HepG2 (cell line): Measurements from ENCODE around the gene PMIS2. TPM values are rescaled to one million over a fixed set of nuclear protein-coding genes. Genes with fewer than 3 reads are reported as not detected.

ENCODE experiments used
- ASH2L ChIP-seq: fragments of 300-600, 200-600 bp; sonication (generic); IDR thresholded peaks from 2 replicates; pipeline ENCODE4 v1.7.0; 2017; ENCODE audit warnings: low read depth, mild to moderate bottlenecking, moderate library complexity, mixed read lengths, low read length; ENCODE audit not compliant: insufficient read length
- ATF7 ChIP-seq, 2 experiments: fragments of 450-650 bp in 1 of 2; sonication (generic) in 1 of 2; formaldehyde crosslinking in 1 of 2; IDR thresholded peaks; 2 replicates each; pipeline versions ENCODE4 v1.4.0 to v1.6.1; 2016 to 2020; ENCODE audit warnings: antibody characterized with exemption in 1 of 2, mild to moderate bottlenecking in 1 of 2, missing genetic modification reagents in 1 of 2
- BRCA1 ChIP-seq: sonication (generic); formaldehyde crosslinking; IDR thresholded peaks from 2 replicates; pipeline ENCODE4 v1.4.0; 2020; ENCODE audit warnings: missing genetic modification reagents
- DZIP1 ChIP-seq: sonication (generic); formaldehyde crosslinking; IDR thresholded peaks from 2 replicates; pipeline ENCODE4 v1.5.0; 2020; ENCODE audit warnings: mild to moderate bottlenecking, missing genetic modification reagents
- IRF2 ChIP-seq: IDR thresholded peaks from 2 replicates; pipeline ENCODE4 v1.6.1; 2018; ENCODE audit warnings: missing genetic modification reagents, missing compliant biosample characterization
- NFATC3 ChIP-seq: sonication (generic); formaldehyde crosslinking; IDR thresholded peaks from 2 replicates; pipeline ENCODE4 v1.5.1; 2020; ENCODE audit warnings: mild to moderate bottlenecking, missing genetic modification reagents
- NFKBIZ ChIP-seq: IDR thresholded peaks from 2 replicates; pipeline ENCODE4 v1.6.1; 2018; ENCODE audit warnings: missing genetic modification reagents, missing compliant biosample characterization
- NONO ChIP-seq, 2 experiments: fragments of 450-650 bp in 1 of 2; sonication (generic) in 1 of 2; formaldehyde crosslinking in 1 of 2; IDR thresholded peaks in 1 of 2; conservative IDR thresholded peaks in 1 of 2; 2 replicates each; pipeline versions ENCODE4 v1.6.1 to v1.8.0; 2017 to 2022; ENCODE audit warnings: mild to moderate bottlenecking in 1 of 2, missing genetic modification reagents in 1 of 2, moderate library complexity in 1 of 2
- POLR2AphosphoS5 ChIP-seq: IDR thresholded peaks from 2 replicates; pipeline ENCODE4 v1.6.1; 2012; ENCODE audit warnings: low read depth, low read length
- RCOR2 ChIP-seq: IDR thresholded peaks from 2 replicates; pipeline ENCODE4 v1.6.1; 2016; ENCODE audit warnings: missing biosample characterization, missing genetic modification reagents
- UBTF ChIP-seq: sonication (generic); formaldehyde crosslinking; IDR thresholded peaks from 2 replicates; pipeline ENCODE4 v1.4.0; 2020; ENCODE audit warnings: mild to moderate bottlenecking, missing genetic modification reagents
- ZBTB3 ChIP-seq: sonication (generic); formaldehyde crosslinking; IDR thresholded peaks from 2 replicates; pipeline ENCODE4 v1.4.0; 2020; ENCODE audit warnings: low read depth, mild to moderate bottlenecking, moderate library complexity, missing genetic modification reagents, borderline replicate concordance
- ZNF281 ChIP-seq: sonication (generic); formaldehyde crosslinking; IDR thresholded peaks from 2 replicates; pipeline ENCODE4 v1.4.0; 2020; ENCODE audit warnings: missing genetic modification reagents, borderline replicate concordance
- ZNF629 ChIP-seq: sonication (generic); formaldehyde crosslinking; conservative IDR thresholded peaks from 2 replicates; pipeline ENCODE4 v1.5.0; 2020; ENCODE audit warnings: missing genetic modification reagents
- ZNF761 ChIP-seq: sonication (generic); formaldehyde crosslinking; conservative IDR thresholded peaks from 2 replicates; pipeline ENCODE4 v1.4.0; 2020; ENCODE audit warnings: mild to moderate bottlenecking, missing genetic modification reagents
- ZNF781 ChIP-seq: sonication (generic); formaldehyde crosslinking; IDR thresholded peaks from 2 replicates; pipeline ENCODE4 v1.5.1; 2020; ENCODE audit warnings: borderline replicate concordance, mild to moderate bottlenecking, missing genetic modification reagents; ENCODE audit errors: not compliant biosample characterization
- polyA plus RNA-seq, 8 experiments: library from polyadenylated mRNA; depleted of rRNA in 3 of 8; stranded (reverse) in 7 of 8; unstranded in 1 of 8; fragments of >200 nt; fragmentation: Illumina TruSeq in 4 of 8; extraction: Trizol in 4 of 8; gene quantifications; 2 replicates each; pipeline versions ENCODE4 v1.2.1 to v1.2.3, GENCODE V29; 2011 to 2016; ENCODE audit warnings: low read depth in 4 of 8, missing spikeins in 1 of 8, mixed read lengths in 1 of 8; ENCODE audit not compliant: insufficient read depth in 1 of 8
- total RNA-seq, 5 experiments: library from RNA; depleted of rRNA; stranded (reverse); fragments of >200 nt; fragmentation: Illumina TruSeq; extraction: Trizol; gene quantifications; 2 replicates each; pipeline ENCODE4 v1.2.3, GENCODE V29; 2016; ENCODE audit warnings: low read depth in 1 of 5
- TF ChIP-seq, protein P1 (sequence below): sonication (generic); formaldehyde crosslinking; IDR thresholded peaks from 2 replicates; pipeline ENCODE4 v1.5.0; 2020; ENCODE audit warnings: missing genetic modification reagents

PMIS2 gene
- total and polyA plus RNA-seq, 2 of the 13 experiments (the other 11 are each of a cell fraction or from before 2014, with no cell fraction given) = not detected

DNA sequence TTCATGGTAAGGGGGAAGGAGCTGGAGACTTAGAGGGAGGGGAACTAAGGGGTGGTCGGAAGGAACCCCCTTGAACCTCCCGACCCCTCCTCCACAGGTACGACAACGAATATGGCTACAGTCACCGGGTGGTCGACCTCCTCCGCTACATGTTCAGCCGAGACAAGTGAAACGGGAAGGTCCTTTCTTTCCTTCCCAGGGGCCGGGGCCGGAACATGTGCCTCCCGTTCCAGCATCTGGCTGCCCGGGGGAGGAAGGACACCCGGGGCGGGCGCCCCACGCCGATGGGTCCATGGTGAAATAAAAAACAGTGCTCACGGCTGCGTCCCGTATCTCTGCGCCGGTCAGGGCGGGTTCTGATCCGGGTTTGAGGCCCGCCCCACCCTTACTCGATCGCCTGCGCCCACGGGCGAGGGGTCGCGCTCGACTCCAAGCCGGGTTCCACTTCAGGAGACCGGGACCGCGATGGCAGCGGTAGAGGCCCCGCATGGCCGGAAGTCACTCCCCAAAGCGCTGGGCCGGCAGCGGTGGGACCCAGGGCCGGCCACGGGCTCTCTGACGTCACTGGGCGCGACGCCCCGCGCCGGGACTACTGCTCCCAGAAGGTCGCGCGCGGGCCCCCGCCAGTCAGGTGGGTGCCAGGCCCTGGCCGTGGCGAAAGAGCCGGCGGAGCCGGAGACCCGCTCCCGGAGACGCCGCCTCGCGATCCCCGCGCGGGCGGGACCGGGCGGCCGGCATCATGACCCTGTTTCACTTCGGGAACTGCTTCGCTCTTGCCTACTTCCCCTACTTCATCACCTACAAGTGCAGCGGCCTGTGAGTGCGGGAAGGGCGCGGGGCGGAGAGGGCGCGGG lies 40.7 kb upstream of the PMIS2 start, which contains the start of gene TMEM147 (continued):
- TF ChIP-seq BRCA1 (CRISPR knock-in tag) (peak; percentile 22; the same call in 1 of the 2 replicates), UBTF (CRISPR knock-in tag) (peak; percentile 74), POLR2AphosphoS5 (peak; percentile 77), ZNF761 (CRISPR knock-in tag) (no peak), ZNF781 (peak; percentile 40), DZIP1 (CRISPR knock-in tag) (no peak), RCOR2 (CRISPR knock-in tag) (no peak), ASH2L (peak; percentile 77), ZBTB3 (CRISPR knock-in tag) (0 out of 2 replicates have a peak, but pooled peaks have one; percentile 24), ATF7 (IDR thresholded peaks at IDR 0.05) (no peak), ATF7 (CRISPR knock-in tag; IDR thresholded peaks at IDR 0.05) (no peak), ZNF629 (no peak), NFATC3 (CRISPR knock-in tag) (0 out of 2 replicates have a peak, but pooled peaks have one; percentile 32), IRF2 (peak; percentile 84), NONO (IDR thresholded peaks at IDR 0.05) (no peak), NONO (CRISPR knock-in tag; conservative IDR thresholded peaks at IDR 0.05) (peak; percentile 75; the same call in 1 of the 2 replicates), NFKBIZ (CRISPR knock-in tag) (no peak), ZNF281 (0 out of 2 replicates have a peak, but pooled peaks have one; percentile 6)
- TF ChIP-seq, protein P1, sequence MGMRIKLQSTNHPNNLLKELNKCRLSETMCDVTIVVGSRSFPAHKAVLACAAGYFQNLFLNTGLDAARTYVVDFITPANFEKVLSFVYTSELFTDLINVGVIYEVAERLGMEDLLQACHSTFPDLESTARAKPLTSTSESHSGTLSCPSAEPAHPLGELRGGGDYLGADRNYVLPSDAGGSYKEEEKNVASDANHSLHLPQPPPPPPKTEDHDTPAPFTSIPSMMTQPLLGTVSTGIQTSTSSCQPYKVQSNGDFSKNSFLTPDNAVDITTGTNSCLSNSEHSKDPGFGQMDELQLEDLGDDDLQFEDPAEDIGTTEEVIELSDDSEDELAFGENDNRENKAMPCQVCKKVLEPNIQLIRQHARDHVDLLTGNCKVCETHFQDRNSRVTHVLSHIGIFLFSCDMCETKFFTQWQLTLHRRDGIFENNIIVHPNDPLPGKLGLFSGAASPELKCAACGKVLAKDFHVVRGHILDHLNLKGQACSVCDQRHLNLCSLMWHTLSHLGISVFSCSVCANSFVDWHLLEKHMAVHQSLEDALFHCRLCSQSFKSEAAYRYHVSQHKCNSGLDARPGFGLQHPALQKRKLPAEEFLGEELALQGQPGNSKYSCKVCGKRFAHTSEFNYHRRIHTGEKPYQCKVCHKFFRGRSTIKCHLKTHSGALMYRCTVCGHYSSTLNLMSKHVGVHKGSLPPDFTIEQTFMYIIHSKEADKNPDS (CRISPR knock-in tag) = no peak
